ENCODE results near the gene HACD2.

- TF ChIP-seq CTCF (IDR thresholded peaks at IDR 0.05; ENCODE audit: insufficient read depth, low read length, poor library complexity, severe bottlenecking) (no peak), EZH2phosphoT487 (conservative IDR thresholded peaks at IDR 0.05; ENCODE audit: low read length) (no peak)
Observed at GRCh38 chr3:123479891-123480290, 105.0 kb downstream of the HACD2 start.

Data from SU-DHL-6 (cell line).